Stimulated activated CD4-positive, alpha-beta T cell treated with anti-CD3 and anti-CD28 coated beads, Interleukin-2, amount 100 ng/mL, for 48 hours (primary cell): ENCODE results near the gene LHX6.

ENCODE experiments used
- DNase-seq, 2 donors: peaks; one replicate each; pipeline ENCODE4 v3.0.0-alpha.2; 2020

The LHX6 gene

GRCh38 chr9:122188369-122188768 is 40.4 kb downstream of the LHX6 start:
- no peak for DNase-seq

DNA sequence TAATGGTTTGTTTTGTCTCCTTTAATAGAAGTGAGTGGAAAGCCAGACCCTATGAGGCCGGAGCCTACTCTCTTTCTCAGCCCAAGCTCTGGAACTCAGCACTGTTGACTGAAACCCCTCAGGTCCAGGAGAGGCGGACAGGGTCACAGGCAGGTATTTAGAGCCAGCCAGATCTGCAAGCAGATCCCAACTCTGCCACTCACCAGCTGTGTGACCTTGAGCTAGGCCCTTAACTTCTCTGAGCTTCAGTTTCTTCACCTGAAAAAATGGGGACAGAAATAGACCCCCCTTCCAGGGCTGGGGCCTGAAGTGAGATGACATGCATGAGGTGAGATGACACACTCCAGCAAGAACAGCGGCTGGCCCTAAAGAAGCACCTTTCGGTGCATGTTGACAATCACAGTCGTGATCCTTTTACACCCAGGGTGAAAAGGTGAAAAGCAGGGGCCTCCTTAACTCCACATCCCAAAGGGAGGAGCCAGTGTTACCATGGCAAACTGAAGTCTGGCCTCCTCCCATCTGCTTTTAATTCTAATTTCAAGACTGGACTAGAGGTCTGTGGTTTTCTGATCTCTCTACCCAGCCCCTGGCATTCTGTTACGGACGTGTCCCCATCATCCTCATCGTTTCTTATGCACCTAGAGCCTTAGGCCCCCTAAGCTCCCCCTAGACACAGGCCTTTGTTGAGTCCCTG is 41.8 kb downstream of the LHX6 start:
- DNase-seq, result no peak

GRCh38 chr9:122186301-122186700 is 42.5 kb downstream of the LHX6 start:
- DNase-seq, result no peak

DNA sequence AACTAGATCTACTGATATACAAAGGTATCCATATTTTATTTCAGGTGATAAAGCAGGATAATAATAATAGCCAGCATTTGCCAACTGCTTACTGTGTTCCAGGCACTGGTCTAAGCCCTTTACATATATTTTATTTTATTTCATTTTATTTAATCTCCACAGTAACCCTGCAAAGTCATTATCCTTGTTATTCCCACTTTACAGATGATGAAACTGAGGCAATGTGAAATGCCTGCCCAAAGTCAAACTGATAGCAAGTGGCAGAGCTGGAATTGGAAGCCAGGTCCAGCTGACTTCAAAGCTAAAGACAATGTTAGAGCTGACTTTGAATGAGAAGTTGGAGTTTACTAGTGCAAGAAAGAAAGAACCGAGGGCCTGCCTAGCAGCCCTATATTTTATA is 44.2 kb downstream of the LHX6 start:
- no peak for DNase-seq

GRCh38 chr9:122183501-122183900 is 45.3 kb downstream of the LHX6 start:
- DNase-seq, result no peak

DNA sequence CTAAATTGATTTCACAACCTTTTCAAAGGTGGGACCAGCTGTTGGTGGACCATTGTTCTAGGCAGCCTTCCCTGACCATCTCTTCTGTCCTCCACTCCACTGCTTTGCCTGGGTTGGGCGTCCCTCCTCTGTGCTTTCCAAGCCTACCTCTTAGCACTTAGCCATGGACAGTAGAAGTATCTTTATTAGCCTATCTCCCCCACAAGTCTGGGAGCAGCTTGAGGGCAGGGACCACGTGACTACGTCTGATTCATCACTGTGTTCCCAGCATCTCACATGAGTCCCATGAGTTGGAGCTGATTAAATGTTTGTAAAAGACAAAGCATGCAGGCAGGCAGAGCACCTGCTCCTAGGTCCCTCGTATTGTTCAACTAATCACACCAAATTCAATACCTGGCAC is 48.1 kb downstream of the LHX6 start:
- no peak for DNase-seq

DNA sequence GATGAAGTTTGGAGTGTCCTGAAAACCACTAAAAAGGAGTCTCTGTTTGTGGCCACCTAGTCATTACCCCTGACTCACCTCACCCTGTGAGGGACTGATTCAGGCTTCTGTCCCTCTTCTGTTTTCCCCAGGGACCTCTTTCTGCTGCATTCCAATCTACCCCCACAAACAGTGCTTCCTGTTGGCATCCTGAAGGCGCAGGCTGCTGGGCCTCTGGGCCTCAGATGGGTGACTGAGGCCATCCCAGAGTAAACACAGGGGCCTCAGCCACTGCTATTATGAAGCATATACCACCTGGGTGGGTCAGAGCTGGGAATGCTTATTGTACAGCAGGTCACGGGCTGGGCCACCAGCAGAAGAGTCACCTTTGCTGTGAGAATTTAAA is 49.1 kb downstream of the LHX6 start:
- DNase-seq, result no peak

- no peak for DNase-seq
These were observed 49.6 kb downstream of the LHX6 start for GRCh38 chr9:122179054-122179689.

DNA sequence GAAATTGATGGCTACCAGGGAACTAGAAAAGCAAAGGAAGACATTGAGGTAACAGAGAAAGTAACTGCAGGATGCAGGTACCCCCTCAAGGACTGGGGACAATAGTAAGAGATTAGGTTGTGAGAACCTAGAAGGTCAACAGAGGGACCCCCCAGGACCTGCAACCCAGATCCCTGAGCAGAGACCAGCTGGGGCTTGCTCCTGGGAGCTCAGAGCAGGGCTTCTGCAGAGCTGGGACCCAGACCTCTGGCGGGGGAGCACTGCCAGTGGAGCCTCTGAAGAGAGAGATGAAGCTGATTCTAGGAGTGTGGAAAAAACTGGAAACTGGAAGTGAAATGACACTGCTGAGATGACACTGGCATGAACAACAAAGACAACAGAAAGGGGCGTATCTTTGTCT is 51.8 kb downstream of the LHX6 start:
- no peak for DNase-seq

- no peak for DNase-seq
These were observed 55.1 kb downstream of the LHX6 start for GRCh38 chr9:122173670-122174069.

GRCh38 chr9:122172131-122172530 is 56.6 kb downstream of the LHX6 start:
- DNase-seq, result no peak

DNA sequence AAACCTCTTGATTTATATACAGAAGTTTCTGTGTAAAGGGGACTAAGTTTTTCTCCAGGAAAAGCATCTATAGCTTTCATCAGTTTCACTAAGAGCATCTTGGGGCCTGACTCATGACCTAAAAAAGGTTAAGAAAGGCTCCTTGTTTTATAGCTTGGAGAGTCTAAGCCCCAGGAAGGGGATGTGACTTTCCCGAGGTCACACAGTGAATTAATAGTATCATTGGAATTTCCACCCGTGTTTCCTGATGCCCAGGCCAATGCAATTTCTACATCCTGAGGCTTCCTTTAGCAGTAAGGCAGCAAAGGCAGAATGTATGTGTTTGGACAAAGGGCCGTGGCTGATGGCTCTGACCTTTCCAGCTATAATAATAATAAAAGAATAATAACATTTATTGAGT is 60.4 kb downstream of the LHX6 start:
- no peak for DNase-seq

DNA sequence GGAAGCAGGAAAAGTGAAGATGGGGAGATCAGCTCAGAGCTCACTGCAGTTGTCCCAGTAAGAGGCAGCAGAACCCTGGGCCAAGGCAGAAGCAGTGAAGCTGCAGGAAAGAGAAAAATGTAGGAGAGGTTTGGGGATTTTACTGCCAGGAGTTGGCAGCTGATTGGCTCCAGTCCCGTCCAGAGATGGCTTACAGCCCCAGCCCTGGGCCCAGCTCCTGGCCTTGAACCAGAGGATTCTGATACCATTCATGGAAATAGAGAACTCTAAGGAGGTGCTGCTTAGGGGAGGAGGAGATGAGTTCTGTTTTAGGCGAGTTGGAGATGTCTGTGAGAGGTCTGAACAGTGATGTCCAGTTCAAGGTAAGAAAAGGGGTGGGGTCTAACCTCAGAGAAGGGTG is 64.5 kb downstream of the LHX6 start:
- no peak for DNase-seq

GRCh38 chr9:122162415-122162814 is 66.3 kb downstream of the LHX6 start:
- no peak for DNase-seq

- no peak for DNase-seq
These were observed 68.9 kb downstream of the LHX6 start for GRCh38 chr9:122159925-122160246.

- peak; percentile 94 to 95 for DNase-seq
These were observed 69.5 kb downstream of the LHX6 start, which contains the start of the genes MORN5 and NDUFA8 for GRCh38 chr9:122159026-122159924. Gene MORN5 (plus strand): TSS chr9:122159908. CDS start chr9:122159973, 65 bp downstream. Gene NDUFA8 (minus strand): TSS chr9:122159779. CDS start chr9:122159677, 102 bp downstream.

DNA sequence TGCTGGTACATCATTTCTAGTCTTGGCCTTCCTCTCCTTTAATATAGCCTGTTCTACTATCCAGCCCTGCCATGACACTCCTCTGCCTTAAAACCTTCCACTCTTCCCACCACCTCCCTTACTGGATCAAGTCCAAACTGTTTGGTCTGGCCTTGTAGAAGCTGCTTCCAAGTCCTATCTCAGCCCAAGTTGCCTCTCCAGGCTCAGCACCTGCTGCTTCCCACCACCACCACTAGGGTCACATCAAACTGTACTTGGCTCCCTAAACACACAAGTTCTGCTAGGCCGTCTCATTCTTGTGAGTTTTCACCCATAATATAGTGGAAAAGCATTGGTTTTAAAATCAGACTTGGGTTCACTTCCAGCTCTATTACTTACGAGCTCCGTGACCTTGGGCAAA is 70.6 kb downstream of the LHX6 start:
- peak; percentile 4 to 6 for DNase-seq

GRCh38 chr9:122155796-122156195 is 73.0 kb downstream of the LHX6 start:
- no peak for DNase-seq
